Vagina (tissue), 2 donors: ENCODE results near the gene MOB3A. TPM values are rescaled to one million over a fixed set of nuclear protein-coding genes. Genes with fewer than 3 reads are reported as not detected.

ENCODE experiments used
- DNase-seq, 2 donors: peaks; one replicate each; pipeline ENCODE4 v3.0.0-alpha.2; 2017; ENCODE audit errors: extremely low spot score in 2 of 2
- H3K27ac ChIP-seq: fragments of 200-600 bp; sonication (generic); one replicate; pipeline ENCODE4 v1.5.1; 2019
- H3K27me3 ChIP-seq: fragments of 200-600 bp; sonication (generic); one replicate; pipeline ENCODE4 v1.5.1; 2019
- H3K36me3 ChIP-seq, 2 donors: fragments of 200-600 bp; sonication (generic); one replicate each; pipeline ENCODE4 v1.5.1; 2017 to 2019
- H3K4me1 ChIP-seq: fragments of 200-600 bp; sonication (generic); one replicate; pipeline ENCODE4 v1.5.1; 2019
- H3K4me3 ChIP-seq, 2 donors: fragments of 200-600 bp; sonication (generic); 1 replicate in 1 of 2; 2 replicates in 1 of 2; pipeline ENCODE4 v1.5.1; 2016 to 2019
- H3K9me3 ChIP-seq: fragments of 200-600 bp; sonication (generic); one replicate; pipeline ENCODE4 v1.5.1; 2019
- CTCF ChIP-seq, 3 experiments: fragments of 450-650 bp in 2 of 3; fragments of 200-600 bp in 1 of 3; sonication (generic) in 1 of 3; IDR thresholded peaks; one replicate each; pipeline ENCODE4 v1.5.1; 2017 to 2019; ENCODE audit warnings: antibody characterized with exemption in 3 of 3, mild to moderate bottlenecking in 2 of 3, moderate library complexity in 2 of 3
- POLR2A ChIP-seq, 2 donors: fragments of 450-650 bp; IDR thresholded peaks; one replicate each; pipeline ENCODE4 v1.6.1; 2017; ENCODE audit warnings: antibody characterized with exemption in 2 of 2, mild to moderate bottlenecking in 2 of 2, moderate library complexity in 2 of 2
- POLR2AphosphoS5 ChIP-seq, 2 donors: sonication (generic); formaldehyde crosslinking; IDR thresholded peaks; one replicate each; pipeline ENCODE4 v1.9.0; 2017; ENCODE audit warnings: antibody characterized with exemption in 2 of 2, mild to moderate bottlenecking in 2 of 2, low read depth in 1 of 2; ENCODE audit not compliant: insufficient read depth in 1 of 2
- intact Hi-C: fragments of 100-400 bp; cut with DNase I; formaldehyde crosslinking; loops from one replicate; pipeline ENCODE4 v1.15.1; 2023
- total RNA-seq: library from RNA; depleted of rRNA; stranded (reverse); fragments of >200 nt; gene quantifications from one replicate; pipeline ENCODE4 v1.2.3, GENCODE V29; 2016

Gene MOB3A
- total RNA-seq, 1 donor from 2014 or later: 50.6 TPM

- Histone ChIP-seq H3K36me3 (peaks cover 0 to 63% of the 10 kb centered on the region in 2 donors), H3K27me3 (no peaks in the 10 kb centered on the region), H3K4me3 (no peak overlapping the region), H3K27ac (no peak overlapping the region), H3K9me3 (no peaks in the 10 kb centered on the region), H3K4me1 (peaks cover 19% of the 10 kb centered on the region)
- TF ChIP-seq POLR2A (IDR thresholded peaks at IDR 0.05) (no peak), POLR2AphosphoS5 (IDR thresholded peaks at IDR 0.05; ENCODE audit: insufficient read depth in 1 of 2, low read depth in 1 of 2) (no peak), CTCF (IDR thresholded peaks at IDR 0.05) (no peak)
- intact Hi-C loops: loop anchor here (5.0 kb wide), 1 partner anchor 146 kb away; no protein-coding TSS in a partner anchor
- DNase-seq: no peak
Measured at GRCh38 chr19:2072757-2073551, 23.2 kb downstream of the MOB3A start.

- Histone ChIP-seq H3K4me1 (peaks cover 19% of the 10 kb centered on the region), H3K36me3 (peaks cover 0 to 45% of the 10 kb centered on the region in 2 donors), H3K27ac (peak overlapping the region; percentile 76), H3K4me3 (no peak overlapping the region), H3K9me3 (no peaks in the 10 kb centered on the region), H3K27me3 (no peaks in the 10 kb centered on the region)
- no peak for TF ChIP-seq POLR2A (IDR thresholded peaks at IDR 0.05)
- no peak for TF ChIP-seq POLR2AphosphoS5 (IDR thresholded peaks at IDR 0.05; ENCODE audit: insufficient read depth in 1 of 2, low read depth in 1 of 2)
- intact Hi-C loops: loop anchor here (5.0 kb wide), 1 partner anchor 144 kb away; no protein-coding TSS in a partner anchor
- DNase-seq: no peak
Measured at GRCh38 chr19:2070986-2071673, 25.0 kb downstream of the MOB3A start.

GRCh38 chr19:2070436-2070827, 25.7 kb downstream of the MOB3A start:
- Histone ChIP-seq H3K9me3 (no peaks in the 10 kb centered on the region), H3K4me3 (no peak overlapping the region), H3K4me1 (peaks cover 19% of the 10 kb centered on the region), H3K27ac (peak overlapping the region; percentile 85), H3K36me3 (peaks cover 0 to 39% of the 10 kb centered on the region in 2 donors), H3K27me3 (no peaks in the 10 kb centered on the region)
- intact Hi-C loops: loop anchor here (5.0 kb wide), 1 partner anchor 143 kb away; no protein-coding TSS in a partner anchor
- TF ChIP-seq POLR2AphosphoS5 (IDR thresholded peaks at IDR 0.05; ENCODE audit: insufficient read depth in 1 of 2, low read depth in 1 of 2) (peak in 1 of 2 donors; percentile 13), POLR2A (IDR thresholded peaks at IDR 0.05) (no peak)
- DNase-seq: no peak

GRCh38 chr19:2064788-2065524, 31.2 kb downstream of the MOB3A start:
- TF ChIP-seq POLR2AphosphoS5 (IDR thresholded peaks at IDR 0.05; ENCODE audit: insufficient read depth in 1 of 2, low read depth in 1 of 2) (peak in 1 of 2 donors; percentile 62), POLR2A (IDR thresholded peaks at IDR 0.05) (no peak)
- Histone ChIP-seq H3K4me1 (peaks cover 38% of the 10 kb centered on the region), H3K4me3 (no peak overlapping the region)

GRCh38 chr19:2064395-2064787, 31.7 kb downstream of the MOB3A start:
- DNase-seq: no peak
- no peak for TF ChIP-seq POLR2AphosphoS5 (IDR thresholded peaks at IDR 0.05; ENCODE audit: insufficient read depth in 1 of 2, low read depth in 1 of 2)
- TF ChIP-seq POLR2A (IDR thresholded peaks at IDR 0.05): no peak
- TF ChIP-seq CTCF (IDR thresholded peaks at IDR 0.05): no peak

More at GRCh38 chr19:2064788-2065524, 31.2 kb downstream of the MOB3A start:
- intact Hi-C loops: no loop called here
- H3K36me3 ChIP-seq: no peaks in the 10 kb centered on the region
- peak overlapping the region; percentile 86 for H3K27ac ChIP-seq
- no peaks in the 10 kb centered on the region for H3K27me3 ChIP-seq
- no peak for DNase-seq
- H3K9me3 ChIP-seq: no peaks in the 10 kb centered on the region

GRCh38 chr19:2063824-2064223, 32.3 kb downstream of the MOB3A start:
- intact Hi-C loops: no loop called here
- H3K9me3 ChIP-seq: no peaks in the 10 kb centered on the region
- no peaks in the 10 kb centered on the region for H3K36me3 ChIP-seq
- no peak overlapping the region for H3K4me3 ChIP-seq
- no peak for DNase-seq
- peak overlapping the region; percentile 86 for H3K27ac ChIP-seq
- peaks cover 39% of the 10 kb centered on the region for H3K4me1 ChIP-seq
- H3K27me3 ChIP-seq: no peaks in the 10 kb centered on the region
- TF ChIP-seq POLR2A (IDR thresholded peaks at IDR 0.05) (no peak), POLR2AphosphoS5 (IDR thresholded peaks at IDR 0.05; ENCODE audit: insufficient read depth in 1 of 2, low read depth in 1 of 2) (no peak), CTCF (IDR thresholded peaks at IDR 0.05) (no peak)

More at GRCh38 chr19:2064395-2064787, 31.7 kb downstream of the MOB3A start:
- Histone ChIP-seq H3K9me3 (no peaks in the 10 kb centered on the region), H3K4me3 (no peak overlapping the region), H3K4me1 (peaks cover 38% of the 10 kb centered on the region), H3K27me3 (no peaks in the 10 kb centered on the region), H3K27ac (peak overlapping the region; percentile 86), H3K36me3 (no peaks in the 10 kb centered on the region)
- intact Hi-C loops: no loop called here
